ENCODE data around the gene PTGFRN.
"Not testable (repeated sequence)": the region's sequence is repeated elsewhere in the genome, so short reads cannot be mapped to it uniquely, and the experiment has no call there.

Gene PTGFRN

GRCh38 chr1:116909512-116910378 is at the start of gene PTGFRN:
Gene PTGFRN (plus strand): TSS chr1:116909916. CDS start chr1:116910204, 288 bp downstream.
- Mint-ChIP-seq H3K4me3 (peak within 1 kb of the TSS; percentile 73), H3K36me3 (ENCODE audit: low read depth) (no peaks in the 10 kb centered on the region), H3K27ac (peak within 1 kb of the TSS; percentile 55), H3K9me3 (no peaks in the 10 kb centered on the region), H3K27me3 (peaks cover 6% of the 10 kb centered on the region), H3K4me1 (peaks cover 4% of the 10 kb centered on the region)
- ATAC-seq (peak; percentile 69), DNase-seq (peak; percentile 29)

GRCh38 chr1:116860167-116860566 is 49.5 kb upstream of the PTGFRN start:
- not testable (repeated sequence) for ATAC-seq; H3K9me3 Mint-ChIP-seq; H3K36me3 Mint-ChIP-seq (ENCODE audit: low read depth); H3K27ac Mint-ChIP-seq; H3K27me3 Mint-ChIP-seq; DNase-seq; H3K4me1 Mint-ChIP-seq; H3K4me3 Mint-ChIP-seq

GRCh38 chr1:116861137-116861536 is 48.6 kb upstream of the PTGFRN start:
- H3K4me1 Mint-ChIP-seq, result no peaks in the 10 kb centered on the region
- no peak overlapping the region for H3K4me3 Mint-ChIP-seq
- DNase-seq (no peak), ATAC-seq (no peak)
- no peaks in the 10 kb centered on the region for H3K9me3 Mint-ChIP-seq
- no peaks in the 10 kb centered on the region for H3K27me3 Mint-ChIP-seq
- no peaks in the 10 kb centered on the region for H3K36me3 Mint-ChIP-seq (ENCODE audit: low read depth)
- no peak overlapping the region for H3K27ac Mint-ChIP-seq

- H3K4me3 Mint-ChIP-seq; H3K27ac Mint-ChIP-seq; DNase-seq; ATAC-seq; H3K36me3 Mint-ChIP-seq (ENCODE audit: low read depth); H3K4me1 Mint-ChIP-seq; H3K9me3 Mint-ChIP-seq; H3K27me3 Mint-ChIP-seq: not testable (repeated sequence)
Measured at GRCh38 chr1:116863031-116863430, 46.7 kb upstream of the PTGFRN start.

- H3K4me3 Mint-ChIP-seq; ATAC-seq; DNase-seq; H3K36me3 Mint-ChIP-seq (ENCODE audit: low read depth); H3K27ac Mint-ChIP-seq; H3K27me3 Mint-ChIP-seq; H3K9me3 Mint-ChIP-seq; H3K4me1 Mint-ChIP-seq: not testable (repeated sequence)
Measured at GRCh38 chr1:116866478-116866877, 43.2 kb upstream of the PTGFRN start.

GRCh38 chr1:116868385-116868784 is 41.3 kb upstream of the PTGFRN start:
- Mint-ChIP-seq H3K27me3 (no peaks in the 10 kb centered on the region), H3K9me3 (peaks cover 5% of the 10 kb centered on the region), H3K4me1 (peaks cover 3% of the 10 kb centered on the region), H3K27ac (no peak overlapping the region), H3K4me3 (no peak overlapping the region), H3K36me3 (ENCODE audit: low read depth) (no peaks in the 10 kb centered on the region)
- no peak for DNase-seq
- ATAC-seq, result no peak

GRCh38 chr1:116869611-116870010 is 40.1 kb upstream of the PTGFRN start:
- no peak for DNase-seq
- Mint-ChIP-seq H3K4me1 (peaks cover 14% of the 10 kb centered on the region), H3K9me3 (peaks cover 5% of the 10 kb centered on the region), H3K27ac (no peak overlapping the region), H3K27me3 (no peaks in the 10 kb centered on the region), H3K36me3 (ENCODE audit: low read depth) (no peaks in the 10 kb centered on the region), H3K4me3 (no peak overlapping the region)
- ATAC-seq, result no peak

- no peaks in the 10 kb centered on the region for H3K36me3 Mint-ChIP-seq (ENCODE audit: low read depth)
- DNase-seq (no peak), ATAC-seq (no peak)
- H3K27me3 Mint-ChIP-seq, result no peaks in the 10 kb centered on the region
- H3K4me3 Mint-ChIP-seq, result no peak overlapping the region
- no peak overlapping the region for H3K27ac Mint-ChIP-seq
- peaks cover 5% of the 10 kb centered on the region for H3K9me3 Mint-ChIP-seq
- H3K4me1 Mint-ChIP-seq, result peaks cover 21% of the 10 kb centered on the region
Measured at GRCh38 chr1:116870300-116870699, 39.4 kb upstream of the PTGFRN start.

- Mint-ChIP-seq H3K9me3 (peaks cover 5% of the 10 kb centered on the region), H3K4me3 (no peak overlapping the region), H3K27ac (no peak overlapping the region), H3K36me3 (ENCODE audit: low read depth) (no peaks in the 10 kb centered on the region), H3K27me3 (no peaks in the 10 kb centered on the region), H3K4me1 (peaks cover 23% of the 10 kb centered on the region)
- DNase-seq (no peak), ATAC-seq (no peak)
Measured at GRCh38 chr1:116871779-116872146, 38.0 kb upstream of the PTGFRN start.

- H3K4me3 Mint-ChIP-seq, result peak overlapping the region; percentile 10
- no peaks in the 10 kb centered on the region for H3K27me3 Mint-ChIP-seq
- H3K9me3 Mint-ChIP-seq, result peaks cover 1% of the 10 kb centered on the region
- peak; percentile 63 for ATAC-seq
- H3K36me3 Mint-ChIP-seq (ENCODE audit: low read depth), result no peaks in the 10 kb centered on the region
- peak; percentile 34 for DNase-seq
- H3K27ac Mint-ChIP-seq, result no peak overlapping the region
- peaks cover 23% of the 10 kb centered on the region for H3K4me1 Mint-ChIP-seq
Measured at GRCh38 chr1:116873680-116874271, 35.9 kb upstream of the PTGFRN start.

- Mint-ChIP-seq H3K27me3 (no peaks in the 10 kb centered on the region), H3K4me3 (no peak overlapping the region), H3K9me3 (no peaks in the 10 kb centered on the region), H3K36me3 (ENCODE audit: low read depth) (no peaks in the 10 kb centered on the region), H3K4me1 (peaks cover 23% of the 10 kb centered on the region), H3K27ac (no peak overlapping the region)
- DNase-seq, result no peak
- ATAC-seq, result no peak
Measured at GRCh38 chr1:116874733-116875249, 34.9 kb upstream of the PTGFRN start.

- Mint-ChIP-seq H3K4me1 (peaks cover 23% of the 10 kb centered on the region), H3K36me3 (ENCODE audit: low read depth) (no peaks in the 10 kb centered on the region), H3K27me3 (no peaks in the 10 kb centered on the region), H3K27ac (no peak overlapping the region), H3K9me3 (no peaks in the 10 kb centered on the region), H3K4me3 (no peak overlapping the region)
- no peak for DNase-seq
- ATAC-seq, result no peak
Measured at GRCh38 chr1:116875391-116875790, 34.3 kb upstream of the PTGFRN start.

- H3K27me3 Mint-ChIP-seq; H3K4me3 Mint-ChIP-seq; H3K27ac Mint-ChIP-seq; ATAC-seq; H3K36me3 Mint-ChIP-seq (ENCODE audit: low read depth); H3K9me3 Mint-ChIP-seq; DNase-seq: not testable (repeated sequence)
- peaks cover 23% of the 10 kb centered on the region for H3K4me1 Mint-ChIP-seq
Measured at GRCh38 chr1:116875946-116876345, 33.8 kb upstream of the PTGFRN start.

- Mint-ChIP-seq H3K27me3 (no peaks in the 10 kb centered on the region), H3K36me3 (ENCODE audit: low read depth) (no peaks in the 10 kb centered on the region), H3K4me3 (no peak overlapping the region), H3K27ac (no peak overlapping the region), H3K9me3 (no peaks in the 10 kb centered on the region), H3K4me1 (peaks cover 28% of the 10 kb centered on the region)
- no peak for ATAC-seq
- no peak for DNase-seq
Measured at GRCh38 chr1:116877141-116877818, 32.4 kb upstream of the PTGFRN start.

Measured in activated naive CD8-positive, alpha-beta T cell treated with anti-CD3 and anti-CD28 coated beads, Interleukin-2, amount 50 U/mL, for 24 hours (primary cell).